ENCODE measurements around the gene PLTP. TPM values are rescaled to one million over a fixed set of nuclear protein-coding genes. Genes with fewer than 3 reads are reported as not detected.

The PLTP gene
- total RNA-seq, 3 donors from 2014 or later, result 15.0 to 141 (median 111) TPM

DNA sequence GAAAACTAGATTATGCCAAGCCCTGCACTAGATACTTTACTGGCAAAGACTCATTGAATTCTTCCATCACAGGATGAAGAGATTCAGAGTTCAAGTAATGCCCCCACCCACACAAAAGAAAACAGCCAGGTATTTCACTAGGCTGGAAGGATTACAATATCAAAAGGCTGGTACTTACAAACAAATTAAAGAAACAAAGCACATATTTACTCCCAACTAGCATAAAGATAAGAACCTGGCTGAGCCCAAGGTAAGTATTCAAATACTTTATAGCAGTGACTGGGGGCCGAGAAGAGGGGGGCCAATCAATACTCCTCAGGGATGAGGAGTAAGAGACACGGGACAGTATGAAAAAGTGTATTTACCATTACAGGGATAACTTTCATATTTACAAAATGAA, 58.5 kb downstream of the PLTP start:
- Histone ChIP-seq H3K4me3 (no peak overlapping the region), H3K4me1 (ENCODE audit: low read depth) (peaks cover 25% of the 10 kb centered on the region), H3K36me3 (ENCODE audit: low read depth) (no peaks in the 10 kb centered on the region), H3K9me3 (no peaks in the 10 kb centered on the region)
- intact Hi-C loops (cut with DNase I, micrococcal nuclease), result no loop called here
- TF ChIP-seq, protein P1, sequence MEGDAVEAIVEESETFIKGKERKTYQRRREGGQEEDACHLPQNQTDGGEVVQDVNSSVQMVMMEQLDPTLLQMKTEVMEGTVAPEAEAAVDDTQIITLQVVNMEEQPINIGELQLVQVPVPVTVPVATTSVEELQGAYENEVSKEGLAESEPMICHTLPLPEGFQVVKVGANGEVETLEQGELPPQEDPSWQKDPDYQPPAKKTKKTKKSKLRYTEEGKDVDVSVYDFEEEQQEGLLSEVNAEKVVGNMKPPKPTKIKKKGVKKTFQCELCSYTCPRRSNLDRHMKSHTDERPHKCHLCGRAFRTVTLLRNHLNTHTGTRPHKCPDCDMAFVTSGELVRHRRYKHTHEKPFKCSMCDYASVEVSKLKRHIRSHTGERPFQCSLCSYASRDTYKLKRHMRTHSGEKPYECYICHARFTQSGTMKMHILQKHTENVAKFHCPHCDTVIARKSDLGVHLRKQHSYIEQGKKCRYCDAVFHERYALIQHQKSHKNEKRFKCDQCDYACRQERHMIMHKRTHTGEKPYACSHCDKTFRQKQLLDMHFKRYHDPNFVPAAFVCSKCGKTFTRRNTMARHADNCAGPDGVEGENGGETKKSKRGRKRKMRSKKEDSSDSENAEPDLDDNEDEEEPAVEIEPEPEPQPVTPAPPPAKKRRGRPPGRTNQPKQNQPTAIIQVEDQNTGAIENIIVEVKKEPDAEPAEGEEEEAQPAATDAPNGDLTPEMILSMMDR (IDR thresholded peaks at IDR 0.05), result no peak
- ATAC-seq, result no peak
- DNase-seq, result no peak

DNA sequence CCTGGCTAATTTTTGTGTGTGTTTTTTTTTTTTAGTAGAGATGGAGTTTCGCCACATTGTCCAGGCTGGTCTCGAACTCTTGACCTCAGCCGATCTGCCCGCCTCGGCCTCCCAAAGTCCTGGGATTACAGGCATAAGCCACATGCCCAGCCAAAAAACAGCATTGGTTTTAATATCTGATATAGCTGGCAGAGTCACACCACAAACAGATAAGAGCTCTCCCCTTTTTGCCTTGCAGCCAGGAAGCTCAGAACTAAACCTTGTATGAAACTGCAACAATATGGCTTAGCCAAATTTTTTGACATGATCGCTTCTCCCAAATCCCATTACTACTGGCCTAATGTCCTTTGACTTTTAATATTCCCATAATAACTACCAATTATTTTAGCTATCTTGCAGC, 59.6 kb downstream of the PLTP start:
- H3K36me3 ChIP-seq (ENCODE audit: low read depth), result no peaks in the 10 kb centered on the region
- TF ChIP-seq, protein P1 (IDR thresholded peaks at IDR 0.05), result no peak
- DNase-seq, result no peak
- intact Hi-C loops (cut with DNase I, micrococcal nuclease), result no loop called here
- peaks cover 16% of the 10 kb centered on the region for H3K4me1 ChIP-seq (ENCODE audit: low read depth)
- no peaks in the 10 kb centered on the region for H3K9me3 ChIP-seq
- no peak overlapping the region for H3K4me3 ChIP-seq
- ATAC-seq, result no peak

DNA sequence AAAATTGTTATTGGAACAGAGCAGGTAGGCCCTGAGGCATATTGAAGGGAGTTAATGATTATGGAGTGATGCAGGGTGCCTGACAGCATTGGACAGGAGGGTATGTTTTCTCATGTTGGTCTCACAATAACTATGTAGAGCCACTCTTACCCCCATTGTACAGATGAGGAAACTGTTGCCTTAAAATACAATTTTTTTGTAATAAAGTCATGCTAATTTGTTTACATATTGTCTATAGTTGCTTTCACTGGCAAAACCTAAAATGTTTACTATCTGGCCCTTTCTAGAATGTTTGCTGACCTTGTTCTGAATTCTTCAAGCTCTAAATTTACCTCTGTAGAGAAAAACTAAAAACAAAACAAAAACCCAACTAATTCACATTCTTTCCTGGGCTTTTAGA, 60.5 kb downstream of the PLTP start:
- H3K36me3 ChIP-seq (ENCODE audit: low read depth), result no peaks in the 10 kb centered on the region
- TF ChIP-seq, protein P1 (IDR thresholded peaks at IDR 0.05), result no peak
- peaks cover 12% of the 10 kb centered on the region for H3K4me1 ChIP-seq (ENCODE audit: low read depth)
- ATAC-seq, result no peak
- H3K4me3 ChIP-seq, result no peak overlapping the region
- no peaks in the 10 kb centered on the region for H3K9me3 ChIP-seq
- no peak for DNase-seq
- intact Hi-C loops (cut with DNase I, micrococcal nuclease), result no loop called here

DNA sequence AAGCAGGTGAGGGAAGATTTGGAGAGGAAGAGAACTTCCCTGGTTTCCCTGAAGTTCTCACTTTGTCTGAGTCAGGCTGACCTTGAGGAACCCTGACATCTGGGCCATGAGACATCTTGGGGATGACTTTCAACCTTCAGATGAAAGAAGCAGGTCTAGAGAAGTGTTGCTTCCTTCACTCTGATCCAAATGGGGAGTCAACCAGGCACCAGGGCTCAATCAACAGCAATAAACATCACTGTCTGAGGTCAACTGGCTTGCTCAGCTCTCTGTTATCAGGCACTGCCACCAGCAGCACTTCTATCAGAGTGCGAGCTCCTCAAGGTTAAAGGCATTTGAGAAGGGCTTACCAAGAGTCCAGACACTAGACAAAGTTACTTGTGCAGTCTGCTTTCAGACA, 61.0 kb downstream of the PLTP start:
- ATAC-seq (no peak), DNase-seq (no peak)
- Histone ChIP-seq H3K9me3 (no peaks in the 10 kb centered on the region), H3K4me3 (no peak overlapping the region), H3K4me1 (ENCODE audit: low read depth) (peaks cover 7% of the 10 kb centered on the region), H3K36me3 (ENCODE audit: low read depth) (no peaks in the 10 kb centered on the region)
- intact Hi-C loops (cut with DNase I, micrococcal nuclease), result no loop called here
- TF ChIP-seq, protein P1 (IDR thresholded peaks at IDR 0.05), result no peak

DNA sequence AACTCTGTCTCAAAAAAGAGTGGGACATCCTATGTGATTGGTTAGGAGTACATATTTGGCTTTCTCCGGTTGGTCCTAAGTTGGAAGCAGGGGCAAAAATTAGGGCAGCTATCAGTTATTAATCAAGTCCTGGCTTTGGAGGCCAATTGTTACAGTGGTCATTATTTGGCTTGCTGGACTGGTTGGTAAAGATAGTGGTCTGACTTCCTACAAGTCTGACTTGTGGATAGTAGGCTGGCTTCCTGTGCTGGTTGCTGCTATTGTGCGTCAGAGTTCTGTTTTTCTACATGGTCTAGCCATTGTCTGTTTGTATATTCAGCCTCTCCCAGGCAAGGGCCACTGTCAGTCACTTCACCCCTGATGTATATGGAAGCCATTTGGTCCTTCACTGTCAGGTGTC, 61.7 kb downstream of the PLTP start:
- TF ChIP-seq, protein P1 (IDR thresholded peaks at IDR 0.05), result no peak
- intact Hi-C loops (cut with DNase I, micrococcal nuclease), result no loop called here
- no peaks in the 10 kb centered on the region for H3K36me3 ChIP-seq (ENCODE audit: low read depth)

DNA sequence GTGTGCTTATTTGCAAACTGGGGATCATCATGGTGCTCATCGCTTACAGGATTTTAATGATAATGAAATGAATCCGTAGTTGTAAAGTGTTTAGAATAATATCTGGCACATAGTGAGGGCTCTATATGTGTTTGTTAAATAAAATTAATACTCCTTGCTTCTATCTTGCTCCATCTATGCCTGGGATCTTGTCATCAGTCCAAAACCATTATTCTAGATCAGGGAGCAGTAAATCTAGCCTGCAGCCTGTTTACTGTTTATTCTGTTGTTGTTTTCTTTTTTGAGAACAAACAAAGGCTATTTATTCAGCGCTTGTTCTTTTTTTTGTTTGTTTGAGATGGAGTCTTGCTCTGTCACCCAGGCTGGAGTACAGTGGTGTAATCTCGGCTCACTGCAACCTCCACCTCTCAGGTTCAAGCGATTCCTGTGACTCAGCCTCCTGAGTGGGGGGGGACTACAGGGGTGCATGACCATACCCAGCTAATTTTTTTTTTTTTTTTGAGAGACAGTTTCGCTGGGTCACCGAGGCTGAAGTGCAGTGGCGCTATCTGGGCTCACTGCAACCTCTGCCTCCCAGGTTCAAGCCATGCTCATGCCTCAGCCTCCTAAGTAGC, 62.9 kb downstream of the PLTP start:
- TF ChIP-seq, protein P1 (IDR thresholded peaks at IDR 0.05), result no peak
- ATAC-seq, result no peak
- no peaks in the 10 kb centered on the region for H3K9me3 ChIP-seq
- H3K36me3 ChIP-seq (ENCODE audit: low read depth), result no peaks in the 10 kb centered on the region
- no peak for DNase-seq
- intact Hi-C loops (cut with DNase I, micrococcal nuclease), result no loop called here
- no peak overlapping the region for H3K4me3 ChIP-seq
- no peaks in the 10 kb centered on the region for H3K4me1 ChIP-seq (ENCODE audit: low read depth)

More for the DNA sequence above, 61.7 kb downstream of the PLTP start:
- Histone ChIP-seq H3K9me3 (no peaks in the 10 kb centered on the region), H3K4me3 (no peak overlapping the region), H3K4me1 (ENCODE audit: low read depth) (no peaks in the 10 kb centered on the region)
- DNase-seq (no peak), ATAC-seq (no peak)
